Epithelial cell of esophagus (primary cell): Measurements from ENCODE around the gene CCSER2.

ENCODE experiments used
- DNase-seq: peaks from one replicate; pipeline ENCODE4 v3.0.0; 2010; ENCODE audit warnings: low read depth
- H3K4me3 ChIP-seq: 2 replicates; pipeline ENCODE4 v1.5.1; 2011; ENCODE audit warnings: mild to moderate bottlenecking, low read length, control low read depth
- CTCF ChIP-seq: IDR thresholded peaks from 2 replicates; pipeline ENCODE4 v1.5.1; 2011; ENCODE audit warnings: low read depth, mild to moderate bottlenecking, low read length, control low read depth, inconsistent platforms; ENCODE audit not compliant: insufficient read depth; ENCODE audit errors: missing control alignments

Gene CCSER2

GRCh38 chr10:84292502-84292901 is 35.9 kb upstream of the CCSER2 start:
- DNase-seq: no peak
- H3K4me3 ChIP-seq: no peak overlapping the region
- no peak for TF ChIP-seq CTCF

DNA sequence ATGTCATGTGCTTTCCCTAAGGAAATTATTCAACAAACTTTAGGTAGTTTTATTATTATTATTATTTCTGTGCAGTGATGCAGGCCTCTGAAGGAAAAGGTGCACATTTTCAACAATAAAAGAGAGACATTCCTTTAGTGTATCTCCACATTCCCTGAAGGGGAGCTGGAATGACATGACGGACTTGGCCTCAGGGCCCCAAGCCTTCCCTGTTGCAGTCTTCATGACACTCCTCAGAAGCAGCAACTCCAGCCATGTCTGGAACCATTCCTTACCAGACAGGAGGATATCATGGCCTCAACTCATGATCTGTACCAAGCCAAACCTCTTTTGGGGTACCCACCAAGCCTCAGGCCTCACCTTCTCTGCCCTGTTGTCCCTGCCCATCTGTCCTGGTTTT is 35.2 kb upstream of the CCSER2 start:
- TF ChIP-seq CTCF: no peak
- DNase-seq: no peak
- H3K4me3 ChIP-seq: no peak overlapping the region

DNA sequence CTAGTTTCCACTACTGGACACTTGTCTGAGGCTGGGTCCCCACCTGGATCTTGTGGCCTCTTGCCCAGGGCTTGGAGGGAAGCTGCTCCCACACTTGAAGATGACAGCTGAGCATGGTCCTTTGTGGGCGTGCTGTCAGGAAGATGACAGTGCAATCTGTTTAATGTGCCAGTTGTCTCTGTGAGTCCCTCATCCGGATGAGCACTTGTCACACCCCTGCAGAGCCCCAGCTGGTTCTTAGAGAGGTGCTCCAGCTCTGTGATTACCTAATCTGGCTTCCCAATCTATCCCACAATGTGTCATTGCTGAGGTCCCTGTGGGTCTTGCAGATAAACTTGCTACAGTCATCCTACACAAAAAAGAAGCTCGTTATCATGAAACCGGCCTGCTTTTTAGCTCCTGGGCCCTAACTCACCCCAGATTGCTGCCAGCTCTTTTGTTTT is 34.8 kb upstream of the CCSER2 start:
- DNase-seq: no peak
- TF ChIP-seq CTCF: no peak
- H3K4me3 ChIP-seq: no peak overlapping the region

- H3K4me3 ChIP-seq: no peak overlapping the region
- no peak for DNase-seq
- TF ChIP-seq CTCF: no peak
Observed at GRCh38 chr10:84294766-84295447, 33.5 kb upstream of the CCSER2 start.

DNA sequence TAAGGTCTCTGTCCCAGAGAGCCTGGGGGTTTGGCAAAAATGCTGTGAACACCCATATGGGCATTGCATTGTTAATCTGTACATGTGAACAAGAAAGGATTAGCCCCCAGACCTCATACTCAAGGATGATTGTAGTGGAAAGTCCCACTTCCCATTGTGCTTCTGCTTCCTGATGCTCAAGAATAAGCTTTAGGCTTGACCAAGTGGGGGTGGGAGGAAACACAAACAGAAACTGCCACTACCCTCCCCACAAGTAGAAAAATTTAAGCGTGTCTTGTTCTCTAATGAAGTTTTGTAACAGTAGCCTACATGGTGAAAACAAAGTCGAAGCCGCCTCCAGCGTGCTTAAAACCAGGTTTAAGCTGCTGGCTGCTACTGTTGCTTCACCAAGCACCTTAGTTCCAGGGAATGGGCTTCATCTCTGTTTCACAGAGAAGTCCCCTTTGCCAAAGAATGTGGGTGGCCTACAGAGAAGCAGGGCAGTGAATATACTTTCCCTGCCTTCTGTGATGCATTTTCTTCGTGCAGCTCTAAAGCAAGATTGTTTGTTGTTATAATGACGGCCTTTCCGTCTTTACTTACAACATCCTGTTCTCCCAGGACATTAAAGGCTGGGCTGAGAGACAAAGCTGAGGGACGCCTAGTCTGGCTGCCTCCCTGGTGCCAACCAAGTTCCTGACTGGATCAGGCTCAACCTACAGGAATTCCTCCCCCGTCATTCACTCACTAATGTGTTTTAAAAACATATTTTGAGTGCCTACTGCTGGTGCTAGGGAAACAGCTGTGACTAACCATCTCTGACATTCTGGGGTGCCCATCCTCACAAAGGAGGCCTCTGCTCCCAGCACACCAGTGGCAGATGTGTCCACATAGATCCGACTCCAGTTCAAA is 32.1 kb upstream of the CCSER2 start:
- DNase-seq: no peak
- TF ChIP-seq CTCF: no peak
- H3K4me3 ChIP-seq: no peak overlapping the region

DNA sequence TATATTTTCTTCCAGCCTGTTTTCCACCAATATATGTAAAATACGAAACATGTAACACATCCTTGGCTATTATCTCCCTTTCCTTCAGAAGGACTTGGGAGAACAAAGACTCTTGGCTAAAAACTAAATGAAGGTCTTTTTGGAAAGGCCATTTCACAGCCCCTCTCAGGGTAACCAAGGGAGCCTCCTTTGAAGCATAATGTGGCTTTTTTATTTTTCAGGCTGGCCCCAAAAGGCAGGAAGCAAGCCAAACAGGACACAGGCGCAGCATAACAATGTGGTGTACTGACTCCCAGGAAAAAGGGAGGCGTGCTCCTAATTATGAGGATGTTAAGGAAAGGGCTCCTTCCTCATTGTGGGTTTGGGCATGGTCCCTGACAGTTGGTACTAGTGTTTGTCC is 30.3 kb upstream of the CCSER2 start:
- no peak for TF ChIP-seq CTCF
- DNase-seq: no peak
- no peak overlapping the region for H3K4me3 ChIP-seq
